22Rv1 (cell line): ENCODE measurements around the gene PAFAH1B1.

ENCODE experiments used
- ZFX ChIP-seq: fragments of 450-650 bp; IDR thresholded peaks from 2 replicates; pipeline ENCODE4 v1.6.1; 2017; ENCODE audit warnings: antibody characterized with exemption, borderline replicate concordance
- TF ChIP-seq, protein P1 (sequence below): fragments of 450-650 bp; IDR thresholded peaks from 2 replicates; pipeline ENCODE4 v1.5.1; 2017; ENCODE audit warnings: mild to moderate bottlenecking

DNA sequence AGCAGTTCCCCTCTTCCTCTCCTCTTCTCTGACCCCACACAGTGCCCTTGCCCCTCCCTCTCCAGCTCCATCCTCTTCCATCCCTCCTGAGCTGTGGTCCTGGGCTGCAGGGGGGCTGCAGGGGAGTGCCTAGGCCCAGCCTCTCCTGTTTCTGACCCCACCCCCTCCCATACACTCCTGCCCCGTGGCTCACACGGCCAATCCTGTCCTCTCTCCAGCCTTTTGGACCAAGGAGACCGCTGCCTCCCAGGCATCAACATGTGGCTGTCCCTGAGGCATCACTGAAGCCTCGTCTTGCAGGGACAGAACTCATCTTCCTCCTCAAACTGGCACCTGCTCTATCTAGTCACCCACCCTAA is 111.4 kb downstream of the PAFAH1B1 start:
- TF ChIP-seq, protein P1, sequence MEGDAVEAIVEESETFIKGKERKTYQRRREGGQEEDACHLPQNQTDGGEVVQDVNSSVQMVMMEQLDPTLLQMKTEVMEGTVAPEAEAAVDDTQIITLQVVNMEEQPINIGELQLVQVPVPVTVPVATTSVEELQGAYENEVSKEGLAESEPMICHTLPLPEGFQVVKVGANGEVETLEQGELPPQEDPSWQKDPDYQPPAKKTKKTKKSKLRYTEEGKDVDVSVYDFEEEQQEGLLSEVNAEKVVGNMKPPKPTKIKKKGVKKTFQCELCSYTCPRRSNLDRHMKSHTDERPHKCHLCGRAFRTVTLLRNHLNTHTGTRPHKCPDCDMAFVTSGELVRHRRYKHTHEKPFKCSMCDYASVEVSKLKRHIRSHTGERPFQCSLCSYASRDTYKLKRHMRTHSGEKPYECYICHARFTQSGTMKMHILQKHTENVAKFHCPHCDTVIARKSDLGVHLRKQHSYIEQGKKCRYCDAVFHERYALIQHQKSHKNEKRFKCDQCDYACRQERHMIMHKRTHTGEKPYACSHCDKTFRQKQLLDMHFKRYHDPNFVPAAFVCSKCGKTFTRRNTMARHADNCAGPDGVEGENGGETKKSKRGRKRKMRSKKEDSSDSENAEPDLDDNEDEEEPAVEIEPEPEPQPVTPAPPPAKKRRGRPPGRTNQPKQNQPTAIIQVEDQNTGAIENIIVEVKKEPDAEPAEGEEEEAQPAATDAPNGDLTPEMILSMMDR, result no peak
- no peak for TF ChIP-seq ZFX
